ENCODE measurements around the gene GOLM1.
"Not testable (repeated sequence)": the region's sequence is repeated elsewhere in the genome, so short reads cannot be mapped to it uniquely, and the experiment has no call there.

The GOLM1 gene, protein sequence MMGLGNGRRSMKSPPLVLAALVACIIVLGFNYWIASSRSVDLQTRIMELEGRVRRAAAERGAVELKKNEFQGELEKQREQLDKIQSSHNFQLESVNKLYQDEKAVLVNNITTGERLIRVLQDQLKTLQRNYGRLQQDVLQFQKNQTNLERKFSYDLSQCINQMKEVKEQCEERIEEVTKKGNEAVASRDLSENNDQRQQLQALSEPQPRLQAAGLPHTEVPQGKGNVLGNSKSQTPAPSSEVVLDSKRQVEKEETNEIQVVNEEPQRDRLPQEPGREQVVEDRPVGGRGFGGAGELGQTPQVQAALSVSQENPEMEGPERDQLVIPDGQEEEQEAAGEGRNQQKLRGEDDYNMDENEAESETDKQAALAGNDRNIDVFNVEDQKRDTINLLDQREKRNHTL

GRCh38 chr9:86098824-86099700, at the start of gene GOLM1:
Gene GOLM1, minus strand, starts transcription at chr9:86099558. Its CDS starts 20,238 bp downstream, at chr9:86079320.
- intact Hi-C loops (cut with DNase I): no loop called here
- peak in 35 of 42 donors; percentile 16 to 68 (median 45) for DNase-seq

GRCh38 chr9:86146671-86147070, 47.3 kb upstream of the GOLM1 start:
- intact Hi-C loops (cut with DNase I); DNase-seq: not testable (repeated sequence)

DNA sequence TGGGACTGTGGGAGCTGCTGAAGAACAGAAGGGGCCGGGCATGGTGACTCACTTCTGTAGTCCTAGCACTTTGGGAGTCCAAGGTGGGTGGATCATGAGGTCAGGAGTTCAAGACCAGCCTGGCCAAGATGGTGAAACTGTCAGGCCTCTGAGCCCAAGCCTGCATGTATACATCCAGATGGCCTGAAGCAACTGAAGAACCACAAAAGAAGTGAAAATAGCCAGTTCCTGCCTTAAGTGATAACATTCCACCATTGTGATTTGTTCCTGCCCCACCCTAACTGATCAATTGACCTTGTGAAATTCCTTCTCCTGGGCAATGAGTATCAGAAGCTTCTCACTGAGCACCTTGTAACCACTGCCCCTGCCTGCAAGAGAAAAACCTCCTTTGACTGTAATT, 46.6 kb upstream of the GOLM1 start:
- DNase-seq; intact Hi-C loops (cut with DNase I): not testable (repeated sequence)

DNA sequence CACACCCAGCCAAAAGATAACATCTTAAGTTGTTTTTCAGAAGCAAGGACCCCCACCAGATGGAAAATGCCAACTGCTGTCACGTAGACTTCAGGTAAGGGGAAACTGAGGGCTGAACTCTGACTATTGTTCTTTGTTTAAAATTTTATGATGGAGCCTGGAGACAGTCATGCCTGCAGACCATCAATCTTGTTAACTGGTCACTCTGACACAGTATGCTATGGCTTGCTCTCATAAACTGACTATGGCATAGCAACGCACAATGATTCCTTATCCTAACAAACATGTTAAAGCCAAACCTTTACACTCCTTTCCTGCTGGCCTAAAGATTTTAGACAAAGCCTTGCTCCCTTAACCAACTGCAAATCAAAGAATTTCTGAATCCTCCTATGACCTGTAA, 43.6 kb upstream of the GOLM1 start:
- intact Hi-C loops (cut with DNase I): no loop called here
- DNase-seq: no peak

- no peak for DNase-seq
- intact Hi-C loops (cut with DNase I): no loop called here
These were observed 42.5 kb upstream of the GOLM1 start for GRCh38 chr9:86141843-86142242.

DNA sequence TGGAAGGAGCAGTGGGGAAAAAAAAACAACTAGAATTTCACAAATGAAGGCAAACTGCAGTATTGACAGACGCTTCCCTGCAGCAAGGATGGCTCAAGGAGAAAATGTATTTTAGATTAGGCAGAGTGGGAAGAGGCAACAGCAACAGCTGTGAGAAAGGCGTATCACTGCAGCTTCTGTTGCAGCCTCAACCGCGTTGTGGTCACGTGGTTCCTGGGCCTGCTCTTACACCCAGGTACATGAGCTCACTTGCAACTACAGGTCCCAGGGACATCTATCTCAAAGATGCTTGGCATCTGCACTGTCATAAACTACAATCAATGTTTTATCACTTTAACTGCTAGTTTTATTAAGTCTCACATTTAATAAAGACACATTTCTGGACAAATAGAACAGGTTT, 36.0 kb upstream of the GOLM1 start:
- peak in 1 of 42 donors; percentile 7 for DNase-seq
- intact Hi-C loops (cut with DNase I): no loop called here

GRCh38 chr9:86134361-86134760, 35.0 kb upstream of the GOLM1 start:
- no peak for DNase-seq
- intact Hi-C loops (cut with DNase I): no loop called here

DNA sequence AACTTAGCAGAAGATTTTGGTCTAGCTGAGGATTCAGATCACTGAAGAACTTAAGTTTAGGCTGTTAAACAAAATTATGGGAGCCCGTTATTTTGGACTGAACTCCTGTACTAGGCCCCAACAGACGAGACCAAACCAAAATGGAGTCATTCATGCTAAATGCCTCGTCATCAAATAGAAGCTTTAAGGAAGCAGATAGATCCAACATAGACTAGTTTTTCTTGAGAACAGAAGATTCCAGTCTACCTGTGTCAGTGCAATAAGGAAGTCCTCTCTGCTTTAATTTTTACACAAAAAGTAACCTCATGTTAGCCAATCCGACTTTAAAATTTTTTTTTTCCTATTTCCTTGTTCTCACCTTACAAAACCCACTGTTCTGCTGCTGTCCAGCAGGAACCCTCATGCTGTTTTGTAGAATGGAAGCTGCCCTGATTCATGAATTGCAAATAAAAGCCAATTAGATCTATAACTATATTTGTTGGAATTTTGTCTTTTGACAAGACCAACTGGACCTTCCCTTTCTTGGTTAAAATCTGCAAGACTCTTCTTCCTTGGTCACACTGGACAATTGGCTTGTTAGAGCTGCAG, 29.0 kb upstream of the GOLM1 start:
- intact Hi-C loops (cut with DNase I): no loop called here
- DNase-seq: no peak

GRCh38 chr9:86126998-86127972, 27.9 kb upstream of the GOLM1 start:
- intact Hi-C loops (cut with DNase I): no loop called here
- DNase-seq: peak in 40 of 42 donors; percentile 4 to 66 (median 25)

DNA sequence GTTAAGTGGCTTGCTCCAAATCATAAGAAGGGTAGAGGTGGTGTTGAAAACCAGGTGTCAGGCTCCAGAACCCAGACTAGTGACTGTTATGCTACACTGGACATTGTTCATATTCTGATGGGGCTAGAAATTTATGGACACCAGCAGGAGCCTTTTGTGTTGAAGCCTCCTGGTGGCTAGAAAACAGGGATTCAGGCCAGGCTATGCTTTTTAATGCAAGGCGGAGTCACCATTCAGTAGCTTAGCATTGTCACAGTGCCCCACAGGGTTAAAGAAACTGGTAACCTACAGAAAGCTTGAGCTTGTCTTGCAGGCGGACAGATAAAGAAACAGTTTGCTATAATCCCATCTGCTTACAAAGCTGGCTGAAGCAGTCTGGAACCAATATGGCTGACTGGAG, 23.0 kb upstream of the GOLM1 start:
- intact Hi-C loops (cut with DNase I): no loop called here
- DNase-seq: no peak

DNA sequence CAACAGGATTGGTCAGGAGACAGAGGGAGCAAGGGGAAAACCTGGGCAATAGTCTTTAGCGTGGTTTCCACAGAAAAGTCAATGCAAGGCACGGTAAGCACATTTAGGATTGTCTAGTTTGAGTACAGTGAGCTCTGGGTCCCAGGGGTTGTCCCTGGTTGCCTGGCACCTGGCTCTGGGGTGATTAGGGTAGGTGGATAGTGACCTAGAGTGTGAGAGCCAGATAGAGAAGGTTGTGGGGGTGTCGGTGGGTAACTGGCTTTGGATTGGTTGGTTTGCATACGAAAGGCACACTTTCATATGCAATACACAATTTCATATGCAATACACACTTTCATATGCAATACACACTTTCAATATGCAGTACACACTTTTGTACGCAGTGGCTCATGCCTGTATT, 20.1 kb upstream of the GOLM1 start:
- intact Hi-C loops (cut with DNase I): no loop called here
- no peak for DNase-seq

GRCh38 chr9:86116425-86116824, 17.1 kb upstream of the GOLM1 start:
- intact Hi-C loops (cut with DNase I): no loop called here
- DNase-seq: peak in 39 of 42 donors; percentile 24 to 81 (median 61)

GRCh38 chr9:86115886-86116285, 16.5 kb upstream of the GOLM1 start:
- intact Hi-C loops (cut with DNase I): no loop called here
- peak in 1 of 42 donors; percentile 2 for DNase-seq

DNA sequence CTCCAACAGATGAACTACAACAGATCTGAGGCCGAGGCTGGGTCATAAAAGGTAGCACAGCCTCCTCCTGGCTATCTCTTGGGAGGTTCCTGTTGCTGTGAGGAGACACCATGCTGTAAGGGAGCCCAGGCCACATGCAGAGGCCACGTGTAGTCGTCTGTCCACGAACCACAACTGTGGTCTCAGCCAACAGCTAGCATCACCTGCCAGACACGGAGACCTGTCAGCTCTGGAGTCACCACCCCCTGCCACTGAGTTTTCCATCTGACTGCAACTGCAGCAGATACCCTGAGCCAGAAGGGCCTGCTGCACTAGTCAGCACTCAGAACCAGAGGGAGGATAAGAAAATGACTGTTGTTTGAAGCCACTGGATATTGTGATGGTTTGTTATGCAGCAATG, 12.7 kb upstream of the GOLM1 start:
- intact Hi-C loops (cut with DNase I): no loop called here
- DNase-seq: no peak

DNA sequence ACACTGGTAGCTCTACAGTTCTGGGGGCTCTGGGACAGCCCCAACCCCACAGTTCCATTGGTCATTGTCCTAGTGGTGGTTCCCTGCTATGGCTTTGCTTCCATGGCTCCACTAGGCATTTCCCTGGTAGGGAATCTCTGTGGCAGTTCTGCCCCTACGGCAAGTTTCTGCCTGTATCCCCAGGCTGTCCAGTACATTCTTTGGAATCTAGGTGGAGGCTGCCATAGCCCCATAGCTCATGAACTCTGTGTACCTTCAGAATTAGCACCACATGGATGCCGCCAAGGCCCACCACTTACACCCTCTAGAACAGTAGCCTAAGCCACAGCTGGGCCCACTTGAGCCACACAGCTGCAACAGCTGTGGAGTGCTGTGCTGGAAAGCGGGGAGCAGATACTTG, 3.3 kb upstream of the GOLM1 start:
- no peak for DNase-seq
- intact Hi-C loops (cut with DNase I): no loop called here

DNA sequence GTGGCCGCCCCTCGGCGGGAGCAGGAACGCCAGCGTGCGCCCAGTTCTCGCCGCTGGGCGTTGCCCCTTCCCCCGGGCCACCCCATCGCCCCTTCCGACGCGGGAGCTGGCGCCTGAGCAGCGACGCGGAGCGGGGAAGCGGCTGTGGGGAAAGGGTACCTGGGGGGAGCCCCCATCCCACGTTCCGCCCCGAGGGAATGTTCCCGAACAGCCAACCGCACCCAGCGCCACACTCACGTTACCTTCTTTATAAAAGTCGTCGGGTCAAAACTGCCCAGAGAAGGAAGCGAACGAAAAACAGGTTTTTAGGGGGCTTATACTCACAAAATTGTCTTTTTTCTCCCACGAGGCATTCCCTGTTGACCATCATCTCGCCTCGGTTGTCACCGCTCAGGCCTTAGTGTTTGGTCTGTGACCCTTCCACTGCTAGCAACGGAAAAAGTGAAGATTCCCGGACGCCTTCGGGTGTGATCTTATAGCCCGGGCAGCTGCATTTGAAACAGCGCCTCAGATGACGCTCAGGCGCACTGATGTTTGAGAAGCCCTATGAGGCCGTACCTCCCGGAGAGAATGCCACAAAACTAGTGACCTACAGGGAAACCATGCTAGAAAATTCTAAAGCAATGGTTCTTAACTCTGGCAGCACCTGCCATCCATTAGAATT, 475 bp upstream of the GOLM1 start:
- peak in 20 of 42 donors; percentile 16 to 64 (median 28) for DNase-seq
- intact Hi-C loops (cut with DNase I): no loop called here

DNA sequence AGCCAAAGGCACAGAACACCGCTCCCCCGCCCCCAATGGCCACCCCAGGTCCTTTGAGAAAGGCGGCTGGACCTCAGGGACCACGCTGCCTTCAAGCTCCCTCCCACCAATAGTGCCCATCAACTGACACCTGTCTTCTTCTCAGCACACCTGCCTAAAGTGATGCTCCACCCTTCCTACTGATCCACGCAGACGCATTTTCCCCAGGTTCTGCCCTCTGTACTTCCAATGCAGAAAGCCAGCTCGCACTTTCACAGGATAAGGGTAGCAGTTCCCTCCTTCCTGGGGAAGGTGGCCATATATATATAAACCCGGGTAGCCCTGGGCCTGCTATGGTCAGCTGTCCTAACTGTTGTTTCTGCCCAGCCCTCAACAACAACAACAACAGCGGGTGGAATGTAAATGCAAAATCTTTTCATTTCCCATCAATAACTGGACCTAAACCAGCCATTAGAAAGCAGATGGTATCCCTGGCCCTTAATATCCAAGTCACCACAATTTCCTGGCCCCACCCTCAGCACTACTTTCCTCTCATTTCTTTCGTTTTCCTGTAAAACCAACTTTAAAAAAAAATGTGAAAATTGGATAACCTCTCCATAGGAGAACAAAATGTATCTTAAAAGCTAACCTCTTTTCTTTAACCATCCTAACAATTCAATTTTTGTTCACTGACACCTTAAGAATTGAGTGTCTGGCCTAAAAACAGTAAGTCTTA, 1.7 kb downstream of the GOLM1 start:
- intact Hi-C loops (cut with DNase I): no loop called here
- DNase-seq: no peak

- intact Hi-C loops (cut with DNase I): no loop called here
- no peak for DNase-seq
These were observed 3.0 kb downstream of the GOLM1 start for GRCh38 chr9:86096386-86096785.
